ENCODE results near the gene CTPS1.

DNA sequence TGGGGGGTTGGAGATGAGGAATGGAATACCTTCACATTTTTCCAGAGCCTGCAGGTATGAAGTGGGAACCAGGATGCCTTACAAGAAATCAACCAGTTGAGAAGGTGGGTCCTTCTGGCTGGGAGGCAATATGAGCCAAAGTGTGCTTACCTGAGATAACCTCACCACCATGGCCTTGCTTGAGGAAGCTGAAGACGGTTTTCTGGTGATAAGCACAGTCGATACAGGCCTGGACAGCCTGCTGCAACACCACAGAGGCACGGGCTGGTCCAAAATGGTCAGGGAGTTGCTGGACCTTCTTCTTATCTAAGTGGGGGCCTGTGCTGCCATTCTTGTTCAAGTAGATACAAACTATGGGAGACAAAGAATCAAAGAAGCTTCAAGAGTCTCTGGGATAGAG, 69.0 kb downstream of the CTPS1 start:
- no peak for TF ChIP-seq EZH2 (IDR thresholded peaks at IDR 0.05; ENCODE audit: borderline replicate concordance)
- TF ChIP-seq, protein P1, sequence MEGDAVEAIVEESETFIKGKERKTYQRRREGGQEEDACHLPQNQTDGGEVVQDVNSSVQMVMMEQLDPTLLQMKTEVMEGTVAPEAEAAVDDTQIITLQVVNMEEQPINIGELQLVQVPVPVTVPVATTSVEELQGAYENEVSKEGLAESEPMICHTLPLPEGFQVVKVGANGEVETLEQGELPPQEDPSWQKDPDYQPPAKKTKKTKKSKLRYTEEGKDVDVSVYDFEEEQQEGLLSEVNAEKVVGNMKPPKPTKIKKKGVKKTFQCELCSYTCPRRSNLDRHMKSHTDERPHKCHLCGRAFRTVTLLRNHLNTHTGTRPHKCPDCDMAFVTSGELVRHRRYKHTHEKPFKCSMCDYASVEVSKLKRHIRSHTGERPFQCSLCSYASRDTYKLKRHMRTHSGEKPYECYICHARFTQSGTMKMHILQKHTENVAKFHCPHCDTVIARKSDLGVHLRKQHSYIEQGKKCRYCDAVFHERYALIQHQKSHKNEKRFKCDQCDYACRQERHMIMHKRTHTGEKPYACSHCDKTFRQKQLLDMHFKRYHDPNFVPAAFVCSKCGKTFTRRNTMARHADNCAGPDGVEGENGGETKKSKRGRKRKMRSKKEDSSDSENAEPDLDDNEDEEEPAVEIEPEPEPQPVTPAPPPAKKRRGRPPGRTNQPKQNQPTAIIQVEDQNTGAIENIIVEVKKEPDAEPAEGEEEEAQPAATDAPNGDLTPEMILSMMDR (IDR thresholded peaks at IDR 0.05; ENCODE audit: poor library complexity) = no peak
- TF ChIP-seq EZH2phosphoT487 (IDR thresholded peaks at IDR 0.05; ENCODE audit: low read depth, severe bottlenecking, unreplicated experiment) = no peak

All from hepatocyte (in vitro differentiated cells).